SHP77 (cell line): ENCODE results near the gene STX18.
"Not testable (repeated sequence)": the region's sequence is repeated elsewhere in the genome, so short reads cannot be mapped to it uniquely, and the experiment has no call there.

Source experiments
- DNase-seq, 2 experiments: peaks; one replicate each; lab custom pipeline; 2025; lab: John Stamatoyannopoulos, UW

Gene STX18

DNA sequence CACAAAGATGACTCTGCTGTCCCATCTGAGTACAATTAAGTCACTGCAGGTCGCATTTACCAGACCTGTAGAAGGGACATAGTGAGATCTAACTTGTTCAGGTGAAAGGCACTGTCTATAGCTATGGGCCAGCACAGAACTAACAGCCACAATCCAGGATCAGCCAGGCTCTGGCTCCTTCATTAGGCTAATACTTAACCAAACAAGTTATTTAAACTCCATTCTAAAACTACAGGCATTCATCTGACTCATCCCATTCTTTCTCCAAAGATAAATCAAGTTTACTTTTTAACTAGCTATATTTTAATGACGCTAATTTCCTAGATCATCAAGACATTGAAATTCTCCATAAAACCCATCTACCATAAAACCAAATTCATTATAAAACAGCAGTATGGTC lies 62.5 kb downstream of the STX18 start:
- DNase-seq, result no peak

DNA sequence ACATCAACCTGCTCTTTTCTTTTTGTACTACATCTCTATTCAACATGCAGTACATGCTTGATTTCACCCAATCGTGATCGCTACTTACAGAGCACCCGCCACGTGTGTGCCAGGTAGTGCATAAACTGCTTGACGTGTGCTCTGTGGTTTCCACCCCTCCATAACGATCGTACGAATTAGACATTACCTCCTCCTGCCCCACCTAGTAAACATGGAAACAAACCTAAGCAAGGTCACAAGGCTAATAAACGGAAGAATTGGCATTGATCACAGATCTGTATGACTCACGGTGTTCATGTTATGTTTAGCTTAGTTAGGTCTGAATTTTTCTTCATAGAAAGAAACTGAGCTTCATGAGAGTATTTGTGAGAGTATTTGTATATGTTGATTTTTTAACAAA lies 64.1 kb downstream of the STX18 start:
- DNase-seq, result no peak

DNA sequence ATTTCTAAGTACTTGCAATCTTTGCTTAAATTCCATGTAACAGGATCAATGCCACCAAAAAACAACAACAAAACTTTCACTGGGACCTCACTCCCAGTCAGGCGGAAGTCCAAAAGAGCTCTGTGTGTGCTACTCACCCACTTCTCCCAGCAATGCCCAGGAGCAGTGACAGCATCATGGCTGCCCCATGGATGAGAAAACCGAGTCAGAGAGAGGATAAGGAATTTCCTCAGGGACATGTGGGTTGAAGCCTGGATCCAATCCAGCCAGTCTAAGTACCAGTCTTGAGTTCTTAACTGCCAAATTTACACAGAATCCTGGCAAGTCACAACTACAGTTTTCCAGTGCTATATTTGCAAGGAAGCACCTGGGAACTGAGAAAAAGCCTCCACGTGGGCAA lies 64.5 kb downstream of the STX18 start:
- no peak for DNase-seq

DNA sequence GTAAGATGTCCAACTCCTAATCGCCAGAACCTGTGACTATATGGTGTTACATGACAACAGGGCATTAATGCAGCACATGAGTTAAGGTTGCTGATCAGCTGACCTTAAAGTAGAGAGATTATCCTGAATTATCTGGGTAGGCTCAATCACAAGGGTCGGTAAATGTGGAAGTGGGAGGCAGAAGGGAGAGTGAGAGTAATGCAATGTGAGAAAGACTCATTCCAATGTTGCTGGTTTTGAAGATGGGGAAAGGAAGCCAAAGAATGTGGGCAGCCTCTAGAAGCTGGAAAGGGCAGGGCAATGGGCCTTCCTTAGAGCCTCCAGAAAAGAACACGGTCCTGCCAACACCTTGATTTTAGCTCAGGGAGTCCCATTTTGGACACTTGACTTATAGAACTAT lies 67.4 kb downstream of the STX18 start:
- no peak for DNase-seq

DNA sequence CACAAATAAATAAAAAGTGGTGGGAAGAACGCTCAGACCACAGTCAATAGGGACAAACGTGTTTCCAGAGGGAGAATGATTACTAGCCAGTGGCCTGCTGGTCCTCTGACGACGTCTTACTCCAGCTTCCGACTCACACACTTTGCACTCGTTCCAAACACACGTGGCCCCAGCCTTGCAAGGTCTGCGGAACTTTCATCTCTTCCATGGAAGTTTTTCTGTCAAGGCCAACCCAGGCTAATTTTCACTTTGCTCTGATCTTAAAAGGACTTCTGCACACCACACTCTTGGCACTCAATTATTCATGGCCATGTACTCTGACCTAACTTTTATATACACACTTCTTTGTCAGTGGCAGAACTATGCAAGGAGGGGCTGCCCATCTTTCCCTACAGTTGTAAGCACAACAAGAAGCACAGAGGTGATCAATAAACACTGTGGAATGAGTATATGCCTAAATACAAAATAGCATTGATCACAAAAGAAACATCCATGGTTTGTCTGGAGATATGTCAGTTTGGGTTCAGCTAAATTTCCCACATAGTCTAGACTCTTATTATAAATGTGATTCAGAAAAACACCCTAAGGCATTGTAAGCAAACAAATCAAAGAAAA lies 69.4 kb downstream of the STX18 start:
- no peak for DNase-seq

DNA sequence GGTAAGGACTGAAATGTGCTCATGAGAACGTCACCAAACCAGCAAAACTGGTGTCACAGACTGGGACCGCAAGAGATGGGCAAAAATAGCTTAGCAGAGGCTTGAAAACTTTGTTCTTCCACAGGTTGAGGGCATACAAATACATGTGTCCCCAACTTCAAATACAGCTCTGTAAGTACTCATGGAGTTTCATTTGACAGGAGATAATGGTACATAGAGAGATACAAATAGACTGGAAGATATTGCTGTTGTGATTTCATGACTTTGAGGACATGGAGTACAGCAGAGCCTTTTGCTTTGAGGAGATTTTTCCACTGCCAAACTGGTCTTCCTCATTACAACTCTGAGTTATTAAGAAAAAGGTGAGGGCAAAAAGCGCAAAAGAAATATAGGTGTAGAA lies 70.7 kb downstream of the STX18 start:
- no peak for DNase-seq

DNA sequence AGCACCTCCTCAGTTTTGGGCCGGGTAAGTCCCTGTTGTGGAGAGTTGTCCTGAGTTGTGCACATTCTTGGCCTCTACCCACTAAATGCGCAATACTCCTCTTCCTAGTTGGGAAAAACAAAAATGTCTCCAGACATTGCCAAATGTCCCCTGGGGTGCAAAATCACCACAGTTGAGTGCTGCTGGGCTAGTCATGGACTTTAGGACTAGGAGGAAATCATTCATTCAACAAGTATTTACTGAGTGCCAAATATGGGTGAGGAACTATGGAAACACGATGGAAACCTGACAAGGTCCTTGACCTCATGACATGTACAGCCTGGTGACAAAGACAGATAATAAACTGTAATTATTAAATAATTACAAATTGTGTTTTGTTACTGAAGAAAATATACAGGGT lies 71.6 kb downstream of the STX18 start:
- DNase-seq, result no peak

DNA sequence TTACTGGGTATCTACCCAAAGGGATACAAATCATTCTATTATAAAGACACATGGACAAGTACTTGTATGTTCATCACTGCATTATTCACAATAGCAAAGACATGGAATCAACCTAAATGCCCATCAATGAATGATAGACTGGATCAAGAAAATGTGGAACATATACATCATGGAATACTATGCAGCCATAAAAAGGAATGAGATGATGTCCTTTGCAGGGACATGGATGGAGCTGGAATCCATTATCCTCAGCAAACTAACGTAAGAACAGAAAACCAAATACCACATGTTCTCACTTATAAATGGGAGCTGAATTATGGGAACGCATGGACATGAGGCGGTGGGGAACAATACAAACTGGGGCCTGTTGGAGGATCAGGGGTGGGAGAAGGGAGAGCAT lies 76.6 kb downstream of the STX18 start:
- DNase-seq, result not testable (repeated sequence)

DNA sequence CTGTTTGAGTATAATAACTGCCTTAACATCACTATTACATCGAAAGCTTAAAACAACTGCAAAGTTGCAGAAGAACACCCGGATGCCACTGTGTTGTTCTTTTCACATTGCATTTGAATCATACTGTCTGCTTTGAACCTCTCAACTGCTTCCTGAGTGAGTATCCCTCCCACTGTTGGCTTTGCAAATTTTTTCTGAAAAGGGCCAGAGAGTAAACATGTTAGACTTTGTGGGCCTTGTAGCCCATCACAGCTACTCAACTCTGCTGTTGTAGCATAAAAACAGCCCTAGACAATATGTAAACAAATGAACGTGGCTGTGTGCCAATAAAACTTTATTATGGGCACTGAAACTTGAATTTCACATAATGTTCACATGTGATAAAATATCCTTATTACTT lies 78.9 kb downstream of the STX18 start:
- no peak for DNase-seq

DNA sequence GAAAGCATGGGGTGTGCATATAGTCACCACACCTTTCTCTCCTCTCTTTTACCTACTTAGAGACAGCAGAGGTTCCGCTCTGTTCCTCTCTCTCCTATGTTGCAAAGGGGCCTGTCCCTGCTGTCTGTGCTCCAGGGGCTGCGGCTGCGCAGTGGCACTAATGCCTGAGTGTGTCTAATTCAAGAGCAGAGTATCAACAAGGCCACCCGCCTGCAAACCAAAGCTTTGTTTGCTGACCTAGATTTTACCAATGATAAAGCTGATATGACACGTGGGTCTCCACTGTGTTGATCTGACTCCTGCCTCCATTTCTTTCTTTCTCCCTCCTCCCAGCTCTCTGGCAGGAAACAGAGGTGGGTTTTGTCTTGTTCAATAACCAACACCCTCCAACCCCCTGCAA lies 80.0 kb downstream of the STX18 start:
- DNase-seq, result no peak

DNA sequence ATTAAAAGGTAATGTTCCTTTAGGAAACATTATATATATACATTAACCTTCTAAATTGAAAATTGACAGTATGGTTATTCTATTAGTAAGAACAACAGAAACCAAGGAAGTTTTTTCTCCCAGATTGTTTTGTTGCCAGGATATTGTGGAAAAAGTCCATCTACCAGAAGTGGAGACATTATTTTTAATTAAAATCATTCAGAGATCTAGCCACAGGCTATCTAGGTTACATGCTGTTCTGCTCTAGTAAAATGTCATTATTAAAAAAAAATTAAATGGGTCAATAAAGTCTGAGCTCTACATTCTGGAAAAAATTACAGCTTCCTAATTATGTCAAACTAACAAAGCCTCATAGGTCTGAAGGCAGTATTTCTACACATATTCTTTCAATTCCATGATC lies 80.7 kb downstream of the STX18 start:
- DNase-seq, result no peak

DNA sequence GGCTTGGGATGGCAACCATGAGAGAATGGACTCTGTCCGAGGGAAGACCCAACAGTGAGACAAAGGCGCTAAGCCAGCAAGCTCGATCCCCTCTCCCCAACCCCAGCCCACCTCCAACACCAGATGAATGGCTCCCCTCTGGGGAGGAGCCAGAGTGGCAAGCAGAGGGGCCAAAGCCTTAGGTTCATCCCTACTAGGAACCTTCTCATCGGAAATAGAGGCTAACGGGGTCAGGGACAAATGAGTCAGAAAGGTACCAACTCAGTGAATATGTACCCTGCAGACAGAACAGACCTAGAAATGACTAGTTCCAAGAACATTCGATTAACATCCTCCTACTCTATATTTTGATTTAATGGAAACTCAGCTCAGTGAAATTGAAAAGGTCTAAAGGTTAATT lies 81.1 kb downstream of the STX18 start:
- DNase-seq, result no peak

DNA sequence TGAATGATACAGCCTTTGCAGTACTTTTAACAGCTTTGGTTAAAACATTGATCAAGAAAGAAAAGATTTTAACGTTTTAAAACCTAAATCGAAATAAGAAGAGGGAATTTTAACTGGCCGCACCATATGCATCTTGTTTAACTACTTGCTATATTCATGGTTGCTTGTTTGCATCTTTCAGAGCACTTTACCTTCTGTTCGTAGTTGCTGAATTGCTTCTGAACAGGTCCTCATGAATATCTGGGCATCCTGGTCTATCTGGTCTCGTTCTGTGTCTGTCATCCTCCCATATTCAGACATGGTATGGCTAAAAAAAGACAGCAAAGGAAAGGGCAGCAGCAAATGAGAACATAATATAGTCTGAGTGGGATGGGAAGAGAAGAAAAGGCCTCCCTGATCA lies 82.7 kb downstream of the STX18 start:
- DNase-seq, result no peak

DNA sequence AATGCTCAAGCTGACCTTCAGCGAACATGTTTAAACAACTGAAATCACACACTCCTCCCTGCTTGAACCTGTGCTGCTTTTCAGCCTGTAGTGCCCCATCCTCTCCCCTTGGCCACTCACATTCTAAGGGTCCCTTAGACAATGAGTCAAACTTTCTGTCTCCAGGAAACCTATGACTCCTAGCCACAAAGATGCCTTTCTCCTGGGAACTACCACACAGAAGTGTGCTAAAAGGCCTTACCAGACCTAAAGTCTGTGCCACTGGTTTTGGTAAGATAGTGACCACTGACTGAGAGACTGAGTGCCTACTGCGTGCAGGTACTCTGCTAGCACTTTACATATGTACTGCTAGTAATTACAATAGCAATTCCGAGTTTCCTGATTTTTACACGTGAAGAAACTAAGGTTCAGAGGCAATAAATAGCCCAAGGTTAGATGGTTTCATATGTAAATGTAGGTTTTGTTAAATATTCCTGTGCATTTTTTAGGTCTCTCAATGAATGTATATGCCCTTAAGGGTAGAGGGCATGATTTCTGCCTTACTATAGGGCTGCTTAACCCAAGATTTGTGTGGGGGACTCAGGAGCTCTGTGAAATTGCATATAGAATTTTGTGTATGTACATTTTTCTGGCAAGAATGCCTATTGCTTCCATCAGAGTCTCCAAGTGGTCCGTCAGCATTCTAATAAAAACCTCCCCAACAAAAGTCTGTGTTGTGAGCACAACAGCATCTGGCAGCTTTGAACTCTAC lies 83.9 kb downstream of the STX18 start:
- DNase-seq, result no peak

DNA sequence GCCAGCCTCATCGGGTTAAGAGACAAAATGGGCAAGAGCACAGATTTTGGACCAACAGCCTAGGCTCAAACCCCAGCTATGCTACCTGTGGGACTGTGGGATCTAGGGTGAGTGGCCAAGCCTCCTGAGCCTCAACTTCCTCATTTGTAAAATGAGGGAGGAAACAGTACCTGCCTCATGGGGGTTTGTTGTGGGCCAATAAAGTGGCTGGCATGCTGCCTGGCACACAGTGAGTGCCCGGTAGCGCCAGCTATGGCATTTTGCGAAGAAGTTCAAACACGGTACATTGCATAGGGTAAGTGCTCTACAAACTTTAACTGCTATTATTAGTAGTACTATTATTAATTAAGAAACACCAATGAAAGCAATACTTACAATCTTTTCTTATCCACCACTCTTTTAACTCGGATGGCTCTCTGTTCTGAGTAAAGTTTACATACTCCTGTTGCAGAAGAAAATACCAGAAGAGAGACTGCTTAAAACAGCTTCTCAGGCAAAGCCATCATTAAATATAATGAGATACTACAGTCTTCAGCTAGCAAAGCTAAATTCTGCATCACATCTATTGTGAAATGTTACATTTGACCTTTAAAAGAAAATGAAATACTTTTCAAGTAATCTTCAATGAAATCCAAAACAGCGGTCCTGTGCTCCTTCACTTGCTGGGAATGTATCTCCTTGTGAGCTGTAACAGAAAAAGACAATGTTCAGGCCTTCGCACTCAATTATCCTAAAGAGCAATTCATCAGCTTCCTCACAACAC lies 84.9 kb downstream of the STX18 start:
- DNase-seq, result no peak

DNA sequence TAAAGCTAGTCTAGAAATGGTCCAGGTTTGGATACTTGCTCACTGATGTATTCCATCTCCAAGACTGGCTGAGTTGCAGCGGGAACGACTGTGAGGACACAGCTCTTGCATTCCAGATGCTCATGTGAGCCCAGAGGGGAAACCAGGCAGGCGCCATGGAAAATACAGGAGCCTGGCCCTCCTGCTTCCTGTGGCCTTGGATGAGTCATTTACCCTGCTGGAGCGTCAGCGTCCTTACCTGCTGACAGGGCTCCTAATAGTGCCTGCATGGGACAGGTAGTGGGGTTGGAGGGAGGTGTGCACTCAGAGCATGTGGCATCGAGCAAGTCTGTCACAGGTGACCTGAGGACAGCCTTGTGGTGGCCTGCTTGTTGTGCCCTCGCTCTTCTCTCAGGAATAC lies 85.5 kb downstream of the STX18 start:
- DNase-seq, result no peak

DNA sequence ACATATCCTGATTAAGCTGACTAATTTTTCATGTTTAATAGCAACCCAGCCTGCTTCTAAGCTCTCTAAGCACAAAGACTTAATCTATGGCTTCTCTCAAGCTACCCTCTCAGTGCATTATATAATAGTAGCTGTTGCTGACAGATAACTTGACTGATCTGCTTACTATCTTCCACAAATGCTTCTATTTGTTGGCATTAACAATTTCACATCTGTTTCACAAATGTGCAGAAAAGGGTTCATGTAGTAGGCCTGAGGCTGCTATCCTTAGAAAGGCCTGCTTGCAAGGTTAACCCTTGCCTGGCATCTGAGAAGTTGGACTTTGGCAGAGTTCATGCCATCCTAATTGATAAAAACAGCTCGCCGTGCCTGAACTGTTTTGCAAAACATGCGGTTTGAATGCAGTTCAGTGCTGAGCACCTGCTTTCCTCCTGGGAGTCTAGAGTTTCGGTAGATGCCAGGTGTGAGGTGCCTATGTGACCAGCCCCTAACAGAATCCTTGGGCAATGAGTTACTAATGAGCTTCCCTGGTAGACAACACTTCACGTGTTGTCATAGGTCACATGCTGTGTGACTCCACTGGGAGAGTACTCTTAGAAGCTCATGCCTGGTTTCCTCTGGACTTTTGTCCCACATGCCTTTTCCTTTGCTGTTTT lies 86.5 kb downstream of the STX18 start:
- DNase-seq, result no peak

DNA sequence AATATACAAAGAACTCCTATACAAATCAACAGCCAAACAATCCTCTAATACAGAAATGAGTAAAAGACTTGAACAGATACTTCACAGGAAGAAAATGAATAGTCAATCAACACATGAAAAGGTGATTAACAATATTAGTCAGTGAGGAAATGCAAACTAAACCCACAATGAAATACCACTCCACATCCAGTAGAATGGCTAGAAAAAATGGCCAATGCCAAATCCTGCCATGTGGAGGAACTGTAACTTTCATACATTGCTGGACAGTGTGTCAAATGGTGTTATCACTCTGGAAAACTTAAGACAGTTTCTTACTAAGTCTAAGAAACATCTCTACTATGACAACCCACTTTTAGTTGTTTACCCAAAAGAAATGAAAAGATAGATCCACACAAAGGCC lies 95.4 kb downstream of the STX18 start:
- no peak for DNase-seq

DNA sequence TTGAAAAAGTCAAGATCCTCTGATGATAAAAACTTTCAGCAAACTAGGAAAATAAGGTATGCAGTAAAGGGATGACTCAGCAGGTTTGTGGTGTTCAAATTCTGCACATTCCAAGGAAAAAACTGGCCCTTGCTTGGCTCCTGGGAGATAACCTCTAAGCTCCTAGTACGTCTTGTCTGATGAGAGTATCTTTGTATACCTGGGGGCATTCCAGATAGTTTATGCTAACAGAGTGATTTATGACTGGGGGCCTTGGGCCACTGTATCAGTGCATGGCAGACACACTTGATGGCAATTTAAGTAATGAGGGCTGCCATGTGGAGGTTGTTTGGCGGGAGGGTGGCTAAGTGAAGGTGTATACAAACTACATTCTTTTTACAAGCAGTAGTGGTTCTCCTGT lies 98.0 kb downstream of the STX18 start:
- no peak for DNase-seq

DNA sequence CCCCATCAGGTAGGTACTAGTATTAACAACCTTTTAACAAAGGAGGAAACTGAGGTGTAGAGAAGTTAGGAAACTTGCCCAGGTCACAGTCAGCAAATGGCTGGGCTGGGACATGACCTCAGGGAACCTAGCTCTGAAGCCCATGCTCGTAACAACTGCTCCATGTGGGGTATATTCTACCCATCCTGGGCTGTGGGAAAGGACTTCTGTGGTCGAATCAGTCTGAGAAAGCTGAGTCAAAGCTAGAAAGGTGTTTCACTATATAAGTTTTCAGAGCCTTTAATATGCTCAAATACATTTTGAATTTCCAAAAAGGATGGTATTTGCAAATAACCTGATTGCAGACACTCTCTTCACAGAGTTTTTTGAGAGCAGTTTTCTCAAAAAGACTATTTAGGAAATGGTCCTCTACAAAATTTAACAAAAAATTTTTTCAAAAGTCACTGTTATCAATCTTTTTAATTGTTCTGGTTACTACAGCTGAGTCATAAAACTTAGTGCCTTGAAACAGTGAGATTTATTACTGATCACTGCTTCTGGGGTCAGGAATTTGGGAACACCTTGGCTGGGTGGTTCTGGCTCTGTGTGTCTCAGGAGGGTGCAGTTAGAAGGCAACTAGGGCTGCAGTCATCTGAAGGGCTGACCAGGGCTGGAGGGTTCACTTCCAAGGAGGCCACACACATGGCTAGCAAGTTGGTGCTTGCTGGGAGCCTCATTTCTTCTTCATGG lies 101.4 kb downstream of the STX18 start:
- DNase-seq, result no peak

DNA sequence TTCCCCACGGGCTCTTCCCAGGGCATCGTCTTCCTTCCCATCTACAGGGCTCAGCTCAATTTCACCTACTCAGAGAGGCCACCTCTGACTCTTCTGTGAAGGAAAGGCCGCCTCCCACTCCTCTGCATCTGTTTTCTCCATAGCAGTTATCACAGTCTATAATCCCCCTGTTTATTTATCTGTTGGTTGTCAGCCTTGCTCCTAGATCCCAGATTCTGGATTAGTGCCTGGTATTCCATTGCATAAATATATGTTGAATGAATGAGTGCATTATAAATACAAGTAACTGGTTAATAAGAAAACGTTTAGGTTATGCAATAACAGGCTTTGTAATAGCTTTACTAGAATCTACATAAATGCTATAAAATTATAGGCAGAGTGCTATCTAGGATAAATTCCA lies 102.1 kb downstream of the STX18 start:
- DNase-seq, result no peak

DNA sequence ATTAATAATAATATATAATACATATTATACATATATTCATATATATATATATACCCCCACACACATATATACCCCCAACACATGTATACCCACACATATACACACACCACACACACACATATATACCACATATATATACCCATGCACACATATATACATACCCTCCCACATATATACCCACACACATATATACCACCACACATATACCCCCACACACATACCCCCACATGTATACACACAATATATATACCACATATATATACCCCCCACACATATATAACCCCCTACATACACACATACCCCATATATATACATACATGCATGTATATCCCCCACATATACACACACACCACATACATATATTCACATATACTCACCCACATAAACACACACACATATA lies 103.0 kb downstream of the STX18 start:
- no peak for DNase-seq
